GM10248 (cell line): ENCODE results near the gene VANGL2.

Source experiments
- CTCF ChIA-PET: fragments of 300-600 bp; sonication (Branson Sonifier 250); formaldehyde crosslinking; extraction: SDS; loops from one replicate; lab custom pipeline; 2021; ENCODE audit warnings: antibody characterized with exemption; lab: Yijun Ruan, JAX
- POLR2A ChIA-PET: fragments of 350-650 bp; sonication (Branson Sonifier 250); formaldehyde crosslinking; extraction: SDS; loops from one replicate; lab custom pipeline; 2020; ENCODE audit warnings: antibody characterized with exemption; lab: Yijun Ruan, JAX
- DNase-seq: peaks from one replicate; pipeline ENCODE4 v3.0.0; 2012; ENCODE audit errors: extremely low spot score
- CTCF ChIP-seq: IDR thresholded peaks from 2 replicates; pipeline ENCODE4 v1.5.1; 2012; ENCODE audit warnings: mild to moderate bottlenecking, low read depth; ENCODE audit errors: extremely low read depth, missing control alignments, control extremely low read depth

Gene VANGL2

DNA sequence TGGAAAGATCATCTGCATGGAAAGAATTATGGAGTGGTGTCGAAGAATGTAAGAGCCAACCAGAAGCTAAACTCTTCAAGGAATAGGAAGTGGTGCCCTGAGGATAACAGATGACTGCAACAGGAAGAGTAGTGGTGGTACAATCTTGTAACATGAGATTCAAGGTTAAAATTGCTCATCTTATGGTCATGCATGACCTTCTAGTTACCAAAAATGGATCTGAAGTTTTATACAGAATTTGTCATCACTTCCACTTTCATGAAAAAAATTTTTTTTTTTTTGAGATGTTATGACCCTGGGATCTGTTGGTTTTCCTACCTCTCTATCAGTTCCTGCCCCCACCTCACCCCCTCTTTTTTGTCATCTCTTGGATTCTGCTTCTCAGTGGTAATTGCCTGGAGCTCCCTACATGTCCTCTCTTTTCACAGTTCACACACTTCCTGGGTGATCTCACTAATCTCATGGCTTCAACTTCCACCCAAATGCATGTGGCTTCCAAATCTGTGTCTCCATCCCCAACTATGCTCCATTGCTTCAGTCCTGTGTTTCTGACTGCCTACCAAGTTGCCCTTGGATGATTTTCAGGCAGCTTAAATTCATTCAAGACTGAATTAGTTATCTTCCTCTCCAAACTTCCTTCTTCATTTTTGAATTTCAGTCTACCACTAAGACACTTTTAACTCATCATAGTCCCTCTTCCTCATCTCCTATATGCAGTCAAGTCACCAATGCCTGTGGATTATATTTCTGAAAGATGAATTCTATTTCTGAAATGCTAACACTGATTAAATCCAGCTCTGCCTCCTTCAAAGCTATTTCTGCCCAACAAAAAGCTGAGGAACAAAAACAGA, 74.3 kb downstream of the VANGL2 start:
- POLR2A ChIA-PET = interaction anchor here (1.0 kb wide), 1 partner anchor 9 kb away, joined by 3 read pairs; no protein-coding TSS in a partner anchor
- DNase-seq = no peak
- CTCF ChIA-PET = interaction anchor here (0.9 to 4.0 kb wide), 5 partner anchors 9 to 24 kb away, joined by 3 to 17 read pairs (median 3); no protein-coding TSS in a partner anchor
- TF ChIP-seq CTCF = no peak
